ENCODE results near the gene CAMK2D.

DNA sequence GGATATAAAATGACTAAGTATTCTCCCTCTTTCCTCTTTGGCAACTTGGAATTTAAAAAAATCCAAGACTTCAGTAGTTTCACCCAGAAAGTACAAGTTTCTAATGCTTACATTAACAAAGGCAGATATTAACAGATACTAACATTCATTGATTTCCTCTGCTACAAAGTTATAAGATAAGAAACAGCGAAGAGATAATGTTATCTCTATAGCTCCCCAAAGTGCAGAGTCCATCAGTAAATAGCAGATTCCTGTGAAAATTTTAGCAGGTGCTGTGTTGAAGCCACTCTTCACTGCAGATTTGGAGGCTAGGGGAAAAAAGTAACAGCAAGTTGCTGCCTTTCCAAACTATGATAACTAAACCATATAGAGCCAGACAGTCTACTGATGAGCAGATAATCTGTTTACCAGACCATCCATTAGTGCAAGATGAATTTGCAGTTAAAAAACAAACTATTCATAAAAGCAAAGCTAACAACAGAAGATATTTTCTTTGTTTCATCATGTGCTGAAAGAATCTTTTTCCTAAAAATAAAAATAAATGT lies 3.3 kb upstream of the CAMK2D start:
- TF ChIP-seq POLR2AphosphoS5 (IDR thresholded peaks at IDR 0.05) (no peak), EP300 (IDR thresholded peaks at IDR 0.05) (no peak), CTCF (IDR thresholded peaks at IDR 0.05) (no peak)

All from stomach (tissue), 4 donors.